ENCODE results near the gene IL17D. TPM values are rescaled to one million over a fixed set of nuclear protein-coding genes. Genes with fewer than 3 reads are reported as not detected.

Gene IL17D
- total RNA-seq, 1 donor from 2014 or later: 2.2 TPM

DNA sequence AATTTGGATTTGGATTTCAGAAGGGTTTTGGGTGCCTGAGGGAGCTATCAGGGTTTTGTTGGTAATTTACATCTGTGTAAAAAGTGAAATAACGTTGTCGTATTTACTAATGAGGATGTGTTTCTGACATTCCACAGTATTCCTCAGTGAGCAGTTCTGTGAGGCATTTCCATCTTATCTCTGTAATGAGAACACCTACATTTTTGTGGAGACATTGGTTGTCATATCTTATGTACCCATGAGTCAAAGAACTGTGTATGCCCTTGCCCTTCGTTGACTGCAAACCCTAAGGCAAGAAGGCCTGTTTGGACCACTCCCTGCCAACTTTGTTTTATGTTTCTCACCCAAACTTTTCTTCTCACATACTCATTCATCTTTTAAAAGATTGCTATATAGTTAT lies 14.2 kb upstream of the IL17D start:
- DNase-seq (ENCODE audit: low spot score): no peak

GRCh38 chr13:20691616-20692015 lies 11.9 kb upstream of the IL17D start:
- DNase-seq (ENCODE audit: low spot score): no peak

DNA sequence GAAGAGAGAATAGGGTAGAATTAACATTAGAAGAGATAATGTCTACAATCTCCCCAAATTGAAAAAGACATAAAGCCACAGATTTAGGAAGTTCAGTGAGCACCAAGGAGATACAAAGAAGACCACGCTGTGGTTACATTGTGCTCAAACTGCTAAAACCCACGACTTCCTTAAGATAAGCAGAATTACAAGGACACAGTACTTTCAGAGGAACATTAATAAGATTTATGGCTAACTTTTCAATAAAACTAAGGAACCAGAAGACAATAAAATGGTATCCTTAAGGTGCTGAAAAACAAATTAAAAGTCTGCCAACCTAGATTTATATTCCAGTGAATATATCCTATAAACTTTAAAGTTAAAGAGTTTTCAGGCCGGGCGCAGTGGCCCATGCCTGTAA lies 7.4 kb upstream of the IL17D start:
- no peak for DNase-seq (ENCODE audit: low spot score)

DNA sequence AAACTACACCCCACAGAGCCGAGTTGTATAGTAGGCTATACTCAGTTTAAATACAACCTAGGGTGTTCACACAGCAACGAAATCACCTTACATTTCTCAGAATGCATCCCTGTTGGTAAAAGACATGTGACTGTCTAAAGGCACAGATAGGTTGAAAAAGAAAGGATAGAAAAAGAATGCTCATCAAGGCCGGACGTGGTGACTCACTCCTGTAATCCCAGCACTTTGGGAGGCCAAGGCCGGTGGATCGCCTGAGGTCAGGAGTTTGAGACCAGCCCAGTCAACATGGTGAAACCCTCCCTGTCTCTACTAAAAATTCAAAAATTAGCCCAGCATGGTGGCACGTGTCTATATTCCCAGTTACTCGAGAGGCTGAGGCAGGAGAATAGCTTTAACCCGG lies 3.8 kb upstream of the IL17D start:
- DNase-seq (ENCODE audit: low spot score): no peak

- DNase-seq (ENCODE audit: low spot score): no peak
Observed at GRCh38 chr13:20700288-20700687, 3.2 kb upstream of the IL17D start.

DNA sequence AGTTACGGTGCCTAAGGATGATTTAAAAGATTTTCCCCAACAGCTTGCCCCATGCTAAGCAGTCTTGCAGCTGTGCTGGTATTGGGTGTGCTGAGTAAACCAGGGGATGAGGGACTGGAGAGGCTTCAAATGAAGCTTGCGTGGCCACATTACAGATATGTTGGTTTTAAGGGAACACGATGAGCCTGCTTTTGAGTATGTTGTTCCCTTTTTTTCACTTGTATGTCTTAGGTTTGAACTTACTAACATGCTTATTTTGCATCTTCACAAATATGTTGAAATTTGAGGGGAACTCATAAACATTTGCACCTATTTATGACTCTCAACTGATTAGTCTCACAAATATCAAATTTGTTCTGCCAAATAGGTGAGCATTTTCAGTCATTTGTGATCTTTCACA lies 2.0 kb upstream of the IL17D start:
- no peak for DNase-seq (ENCODE audit: low spot score)

- no peak for DNase-seq (ENCODE audit: low spot score)
Observed at GRCh38 chr13:20702530-20702914, 977 bp upstream of the IL17D start.

DNA sequence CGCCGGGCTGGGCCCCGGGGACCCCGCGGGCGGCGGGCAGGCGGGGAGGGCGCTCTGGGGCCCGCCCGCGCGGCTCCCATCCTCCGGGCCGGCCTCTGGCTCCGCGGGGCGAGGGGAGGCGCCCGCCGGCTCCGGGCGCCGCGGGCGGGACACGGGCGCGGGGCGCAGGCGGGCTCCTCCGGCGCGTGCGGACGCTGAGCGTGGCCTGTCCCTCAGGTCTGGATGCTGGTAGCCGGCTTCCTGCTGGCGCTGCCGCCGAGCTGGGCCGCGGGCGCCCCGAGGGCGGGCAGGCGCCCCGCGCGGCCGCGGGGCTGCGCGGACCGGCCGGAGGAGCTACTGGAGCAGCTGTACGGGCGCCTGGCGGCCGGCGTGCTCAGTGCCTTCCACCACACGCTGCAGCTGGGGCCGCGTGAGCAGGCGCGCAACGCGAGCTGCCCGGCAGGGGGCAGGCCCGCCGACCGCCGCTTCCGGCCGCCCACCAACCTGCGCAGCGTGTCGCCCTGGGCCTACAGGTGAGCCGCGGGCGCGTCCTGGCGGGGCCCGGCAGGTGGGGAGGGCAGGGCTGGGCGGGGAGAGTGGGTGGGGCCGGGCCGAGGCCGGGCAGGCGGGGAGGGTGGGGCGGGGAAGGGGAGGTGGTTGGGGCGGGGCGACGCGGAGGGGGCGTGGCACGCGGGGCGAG lies 420 bp downstream of the IL17D start:
- no peak for DNase-seq (ENCODE audit: low spot score)

DNA sequence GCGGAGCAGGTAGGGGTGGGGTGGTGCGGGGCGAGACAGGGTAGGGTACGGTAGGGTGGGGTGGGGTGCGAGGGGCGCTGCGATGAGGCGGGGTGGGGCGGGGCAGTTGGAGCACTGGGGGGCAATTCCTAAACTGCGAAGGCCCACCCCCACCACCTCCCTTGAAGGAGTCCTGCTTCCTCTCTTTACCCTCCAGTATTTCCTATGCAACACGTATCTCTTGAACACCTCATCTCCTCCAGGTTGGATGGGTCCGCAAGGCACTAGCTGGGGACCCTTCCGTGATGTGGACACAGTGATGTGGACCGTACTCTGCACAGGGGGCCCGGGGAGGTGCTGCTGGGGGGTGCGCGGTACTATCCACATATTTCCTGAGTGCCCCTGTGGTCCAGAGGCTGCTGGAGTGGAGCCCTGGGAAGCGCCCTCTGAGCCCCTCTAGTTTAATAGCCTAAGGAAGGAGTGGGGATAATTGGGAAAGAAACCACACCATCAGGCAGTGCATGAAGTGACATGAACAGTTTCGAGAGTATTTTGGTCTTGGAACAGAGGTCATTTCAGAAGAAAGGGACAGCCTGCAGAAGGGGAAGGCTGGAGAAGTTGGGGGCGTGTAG lies 1.1 kb downstream of the IL17D start:
- DNase-seq (ENCODE audit: low spot score): no peak

- no peak for DNase-seq (ENCODE audit: low spot score)
Observed at GRCh38 chr13:20706661-20707060, 3.2 kb downstream of the IL17D start.

- no peak for DNase-seq (ENCODE audit: low spot score)
Observed at GRCh38 chr13:20708216-20708615, 4.7 kb downstream of the IL17D start.

- no peak for DNase-seq (ENCODE audit: low spot score)
Observed at GRCh38 chr13:20709369-20709768, 5.9 kb downstream of the IL17D start.

DNA sequence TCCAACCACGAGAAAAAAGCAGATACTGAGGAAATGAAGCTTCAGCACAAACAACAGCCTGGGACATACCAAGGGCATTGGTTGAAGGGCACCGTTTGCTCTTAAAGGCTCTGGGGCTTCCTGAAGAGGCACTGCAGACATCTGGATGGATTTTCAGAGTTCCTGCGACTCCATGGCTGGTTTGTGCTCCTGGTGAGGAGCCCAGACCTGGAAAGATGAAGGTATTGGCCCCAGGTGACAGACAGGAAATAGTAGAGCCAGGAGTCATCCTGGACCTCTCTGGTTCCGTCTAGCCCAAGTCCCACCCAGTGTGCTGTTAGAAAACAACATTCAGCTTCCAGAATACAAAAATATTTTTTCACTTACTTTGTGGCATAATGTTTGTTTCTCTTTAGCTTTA lies 6.3 kb downstream of the IL17D start:
- DNase-seq (ENCODE audit: low spot score): no peak

DNA sequence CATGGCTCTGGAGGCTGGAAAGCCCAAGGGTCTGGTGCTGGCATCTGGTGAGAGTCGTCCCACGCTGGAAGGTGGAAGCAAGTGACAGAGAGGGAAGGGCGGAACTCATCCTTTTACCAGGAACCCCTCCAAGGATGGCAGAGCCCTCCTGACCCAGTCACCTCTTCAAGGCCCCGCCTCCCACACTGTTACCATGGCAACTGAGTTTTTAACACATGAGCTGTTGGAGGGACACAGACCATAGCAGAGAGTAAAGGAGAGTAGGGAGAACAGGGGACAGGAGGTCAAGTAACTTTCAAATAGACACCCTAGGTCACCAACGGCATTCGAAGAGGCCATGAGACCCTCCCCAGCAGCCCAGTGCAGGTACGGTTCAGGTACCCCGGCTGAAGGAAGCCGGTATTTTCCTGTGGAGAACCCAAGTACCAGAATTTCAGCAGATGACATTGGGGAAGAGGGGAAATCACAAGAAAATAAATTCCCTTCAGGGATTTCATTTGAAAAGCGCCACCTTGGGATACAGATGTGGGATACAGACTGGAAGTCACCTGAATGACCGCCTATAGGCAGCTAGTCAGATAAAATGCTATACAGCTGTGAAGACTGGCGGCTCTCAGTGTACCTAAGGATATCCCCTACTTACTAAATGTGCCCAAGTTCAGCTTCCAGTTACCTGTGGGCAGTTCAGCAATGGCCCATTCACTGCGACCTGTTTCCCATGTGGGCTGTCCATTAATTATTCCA lies 8.0 kb downstream of the IL17D start:
- peak; percentile 24 for DNase-seq (ENCODE audit: low spot score)

DNA sequence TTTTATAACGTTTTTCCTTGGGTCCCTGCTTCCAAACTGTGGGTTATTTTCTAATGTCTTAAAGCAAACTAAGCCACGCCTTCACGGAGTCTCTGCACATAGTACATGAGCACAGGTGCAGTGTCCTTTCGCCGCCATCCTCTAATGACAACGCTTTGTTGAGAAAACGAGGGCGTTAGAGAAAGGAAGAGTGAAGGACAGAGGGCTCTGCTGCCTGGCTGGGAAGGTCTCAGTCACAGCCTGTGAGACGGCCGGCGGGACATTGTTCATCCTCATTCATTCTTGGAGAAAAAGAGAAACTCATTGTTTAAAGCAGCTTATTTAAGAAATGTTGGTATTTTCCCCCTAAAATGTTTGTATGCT lies 9.5 kb downstream of the IL17D start:
- peak; percentile 33 for DNase-seq (ENCODE audit: low spot score)

DNA sequence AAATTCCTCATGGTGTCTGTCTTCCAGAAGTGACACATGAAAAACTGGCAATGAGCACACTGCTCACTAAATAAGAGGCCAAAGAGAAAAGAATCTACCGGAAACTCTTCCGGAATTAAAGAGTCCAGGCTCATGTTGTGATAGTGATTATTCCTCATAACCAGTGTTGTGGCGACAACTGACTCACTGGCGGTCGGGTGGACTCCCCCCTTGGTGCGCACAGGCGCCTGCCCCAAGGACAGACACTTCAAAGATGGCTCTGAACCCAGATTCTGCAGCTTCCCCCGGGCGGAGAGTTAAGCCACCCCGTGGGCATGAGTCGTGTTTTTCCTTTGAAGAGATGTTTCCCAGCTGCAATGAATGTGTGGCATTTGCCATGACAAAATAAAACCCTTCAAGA lies 10.3 kb downstream of the IL17D start:
- DNase-seq (ENCODE audit: low spot score): peak; percentile 86

- DNase-seq (ENCODE audit: low spot score): no peak
Observed at GRCh38 chr13:20714161-20714560, 10.7 kb downstream of the IL17D start.

GRCh38 chr13:20714563-20715329 lies 11.2 kb downstream of the IL17D start:
- peak; percentile 88 for DNase-seq (ENCODE audit: low spot score)

DNA sequence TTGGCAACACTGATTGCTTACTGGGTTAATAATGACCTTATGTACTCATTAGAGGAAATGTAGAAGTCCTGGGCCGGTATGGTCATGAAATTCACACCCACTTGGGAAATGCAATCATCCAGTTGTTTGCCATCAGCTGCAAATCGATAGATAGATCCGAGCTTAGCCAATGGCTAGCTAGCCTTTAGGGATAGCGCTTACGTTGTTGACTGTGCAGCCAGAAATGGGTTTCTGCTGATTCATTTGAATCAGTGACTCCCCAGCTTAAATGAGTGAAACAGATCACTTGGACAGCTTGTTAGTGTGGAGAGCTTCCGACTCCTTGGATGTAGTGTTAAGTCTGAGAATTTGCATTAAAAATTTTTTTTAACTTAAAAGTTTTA lies 11.8 kb downstream of the IL17D start:
- DNase-seq (ENCODE audit: low spot score): no peak

DNA sequence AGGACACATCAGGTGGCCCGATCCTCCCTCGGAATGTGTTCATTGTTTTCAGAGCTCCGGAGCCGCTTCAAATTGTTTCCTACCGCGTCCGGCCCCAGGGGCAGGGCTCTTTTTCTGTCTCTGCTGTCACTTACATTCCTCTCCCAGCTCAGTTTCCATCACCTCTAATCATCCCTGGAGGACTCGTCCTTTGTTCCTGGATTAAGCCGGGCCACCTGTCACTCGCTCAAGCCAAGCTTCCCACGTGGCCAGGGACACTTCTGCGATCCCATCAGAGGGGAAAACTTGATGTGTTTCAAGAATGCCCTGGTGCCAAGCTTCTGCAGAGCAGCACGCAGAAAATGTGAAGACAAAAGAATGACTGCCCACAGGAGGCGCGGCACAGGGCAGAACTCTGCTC lies 13.5 kb downstream of the IL17D start:
- DNase-seq (ENCODE audit: low spot score): no peak

GRCh38 chr13:20717581-20718542 lies 14.4 kb downstream of the IL17D start:
- no peak for DNase-seq (ENCODE audit: low spot score)

Data from mesenteric fat pad (tissue), 1 donor.